ENCODE results near the gene WWP2.
"Not testable (repeated sequence)": the region's sequence is repeated elsewhere in the genome, so short reads cannot be mapped to it uniquely, and the experiment has no call there.

The WWP2 gene

DNA sequence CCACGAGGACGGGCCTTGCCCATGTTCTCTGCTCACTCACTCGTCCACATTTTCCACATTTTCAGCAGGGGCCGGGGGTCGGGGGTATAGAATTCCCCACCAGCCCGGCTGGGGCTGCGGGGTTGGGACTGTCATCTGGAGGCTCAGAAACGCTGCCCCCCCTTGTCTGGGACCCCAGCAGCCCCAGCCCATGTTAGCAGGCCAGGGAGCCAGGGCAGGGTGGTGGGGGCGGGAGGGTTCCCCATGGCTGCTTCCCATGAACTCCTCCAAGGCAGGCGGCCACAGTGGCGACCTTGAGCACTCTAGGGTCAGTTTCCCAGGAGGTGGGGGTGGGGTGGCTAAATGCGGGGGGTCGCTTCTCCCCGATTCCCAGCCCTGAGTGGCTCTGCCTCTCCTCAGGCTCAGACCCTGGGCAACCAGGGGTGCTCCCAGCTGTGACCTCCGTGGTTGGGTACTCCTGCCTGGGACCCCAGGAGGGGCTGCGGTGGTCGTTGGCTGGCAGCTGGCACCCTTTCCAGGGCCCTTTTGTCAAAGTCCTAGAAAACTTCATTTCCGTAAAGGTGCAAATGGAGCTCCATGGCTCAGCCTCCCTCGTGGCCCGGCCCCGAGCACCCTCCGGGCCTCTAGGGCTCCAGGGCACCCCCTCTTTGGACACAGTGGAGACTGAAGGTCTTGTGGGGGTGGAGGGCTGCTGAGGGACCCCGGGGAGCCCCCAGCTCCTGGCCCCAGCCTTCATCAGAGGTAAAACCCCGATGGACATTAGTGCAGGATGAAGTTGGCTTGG lies 190.6 kb downstream of the WWP2 start:
- DNase-seq, result not testable (repeated sequence)

DNA sequence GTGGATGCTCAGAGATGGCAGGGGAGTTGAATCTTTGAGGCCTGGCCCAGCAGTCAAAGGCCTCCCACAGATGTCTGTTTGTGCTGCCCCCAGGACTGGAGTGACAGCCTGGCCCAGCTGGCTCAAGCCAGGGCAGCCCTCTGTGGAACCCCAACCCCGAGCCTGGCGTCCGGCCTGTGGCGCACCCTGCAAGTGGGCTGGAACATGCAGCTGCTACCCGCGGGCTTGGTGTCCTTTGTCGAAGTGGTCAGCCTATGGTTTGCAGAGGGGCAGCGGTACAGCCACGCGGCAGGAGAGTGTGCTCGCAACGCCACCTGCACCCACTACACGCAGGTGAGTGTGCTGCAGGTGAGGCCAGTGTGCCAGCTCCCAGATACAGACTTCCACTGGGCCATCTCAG lies 192.1 kb downstream of the WWP2 start:
- not testable (repeated sequence) for DNase-seq

DNA sequence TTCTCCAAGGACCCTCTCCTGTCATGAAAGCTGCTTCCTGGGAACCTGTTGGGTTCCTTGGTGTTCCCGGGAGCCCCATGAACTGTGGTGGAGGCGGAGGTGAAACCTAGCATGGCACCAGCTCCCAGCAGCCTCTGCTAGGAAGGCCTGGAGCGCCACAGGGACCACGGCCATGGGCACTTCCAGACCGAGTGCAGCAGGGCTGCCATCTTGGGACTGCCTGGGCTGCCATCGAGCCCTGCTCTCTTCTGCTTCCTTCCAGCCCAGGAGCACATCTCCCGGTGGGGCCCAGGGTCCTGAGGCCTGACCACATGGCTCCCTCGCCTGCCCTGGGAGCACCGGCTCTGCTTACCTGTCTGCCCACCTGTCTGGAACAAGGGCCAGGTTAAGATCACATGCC lies 201.2 kb downstream of the WWP2 start:
- DNase-seq, result not testable (repeated sequence)

DNA sequence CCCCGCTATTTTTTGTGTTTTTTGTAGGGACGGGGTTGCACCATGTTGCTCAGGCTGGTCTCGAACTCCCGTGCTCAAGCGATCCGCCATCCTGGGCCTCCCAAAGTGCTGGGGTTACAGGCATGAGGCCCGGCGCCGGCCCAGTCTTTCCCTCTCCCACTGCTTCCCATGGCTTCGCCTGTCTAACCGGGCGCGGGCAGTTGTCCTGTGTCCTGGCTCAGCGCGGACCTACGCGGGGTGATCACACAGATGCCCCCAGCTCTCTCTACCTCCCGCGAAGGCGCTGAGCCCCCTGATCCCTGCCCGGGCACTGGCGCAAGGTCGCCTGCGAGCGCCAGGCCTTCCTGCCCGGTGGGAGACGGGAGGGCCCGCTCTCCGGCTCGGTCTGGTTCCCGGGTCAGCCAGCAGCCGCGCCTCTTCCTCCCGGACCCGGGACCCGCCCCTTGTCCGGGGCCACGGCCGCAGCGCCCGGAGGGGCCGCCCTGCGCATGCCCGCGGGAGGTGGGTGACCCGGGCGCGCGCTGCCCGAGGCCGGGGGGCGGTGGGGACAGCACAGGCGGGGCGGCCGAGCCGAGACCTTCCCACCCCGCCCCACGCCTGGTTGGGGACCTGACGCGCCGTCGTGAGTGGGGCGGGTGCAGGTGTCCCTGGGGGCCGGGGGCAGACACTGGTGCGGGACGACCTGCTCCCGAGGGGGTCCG lies 203.0 kb downstream of the WWP2 start:
- not testable (repeated sequence) for DNase-seq

DNA sequence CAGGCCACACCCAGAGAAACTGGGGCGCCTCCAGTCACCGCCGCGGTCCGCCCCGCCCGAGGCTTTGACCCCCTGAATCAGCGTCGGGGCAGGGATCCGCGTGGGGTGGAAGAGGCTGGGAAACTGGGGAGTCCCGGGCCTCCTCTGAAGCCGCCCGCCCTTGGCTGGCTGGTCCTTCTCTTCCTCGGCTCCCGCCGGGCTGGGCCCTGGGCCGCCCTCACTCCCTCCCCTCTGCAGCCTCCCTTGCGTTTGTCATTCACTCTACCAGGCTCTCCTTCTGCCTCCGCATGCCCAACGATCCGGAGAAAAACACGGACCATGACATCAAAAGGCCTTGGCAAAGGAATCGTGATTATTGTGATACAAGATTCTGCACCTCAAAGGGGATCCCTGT lies 203.5 kb downstream of the WWP2 start:
- DNase-seq, result not testable (repeated sequence)

GRCh38 chr16:69967688-69968087 lies 205.6 kb downstream of the WWP2 start:
- not testable (repeated sequence) for DNase-seq

DNA sequence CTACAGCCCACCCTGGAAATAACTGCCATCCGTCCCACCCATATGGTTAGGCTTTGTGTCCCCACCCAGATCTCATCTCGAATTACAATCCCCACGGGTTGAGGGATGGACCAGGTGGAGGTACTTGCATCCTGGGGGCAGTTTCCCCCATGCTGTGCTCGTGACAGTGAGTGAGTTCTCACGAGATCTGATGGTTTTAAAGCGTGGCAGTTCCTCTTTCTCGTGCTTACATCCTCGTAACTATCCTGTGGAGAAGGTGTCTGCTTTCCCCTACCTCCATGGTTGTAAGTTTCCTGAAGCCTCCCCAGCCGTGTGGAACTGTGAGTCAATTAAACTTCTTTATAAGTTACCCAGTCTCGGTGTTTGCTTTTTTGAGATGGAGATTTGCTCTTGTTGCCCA lies 206.0 kb downstream of the WWP2 start:
- DNase-seq, result not testable (repeated sequence)

DNA sequence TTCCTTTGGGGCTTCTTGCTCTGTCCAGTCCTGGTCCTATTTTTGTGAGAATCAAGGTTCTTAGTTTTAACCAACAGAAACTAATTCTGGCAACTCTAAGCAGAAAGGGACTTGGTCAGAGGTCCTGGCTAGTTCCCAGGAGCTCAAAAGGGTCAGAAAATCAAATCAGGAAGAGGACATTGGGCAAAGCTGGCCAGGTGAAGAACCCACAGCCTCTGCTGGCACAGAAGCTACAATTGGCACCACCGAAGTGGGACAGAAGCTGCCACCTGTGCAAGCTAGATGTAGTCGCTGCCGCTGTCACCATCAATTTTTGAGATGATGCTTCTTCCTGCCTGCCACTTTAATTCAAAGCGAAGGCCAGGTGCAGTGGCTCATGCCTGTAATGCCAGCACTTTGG lies 207.5 kb downstream of the WWP2 start:
- DNase-seq, result not testable (repeated sequence)

DNA sequence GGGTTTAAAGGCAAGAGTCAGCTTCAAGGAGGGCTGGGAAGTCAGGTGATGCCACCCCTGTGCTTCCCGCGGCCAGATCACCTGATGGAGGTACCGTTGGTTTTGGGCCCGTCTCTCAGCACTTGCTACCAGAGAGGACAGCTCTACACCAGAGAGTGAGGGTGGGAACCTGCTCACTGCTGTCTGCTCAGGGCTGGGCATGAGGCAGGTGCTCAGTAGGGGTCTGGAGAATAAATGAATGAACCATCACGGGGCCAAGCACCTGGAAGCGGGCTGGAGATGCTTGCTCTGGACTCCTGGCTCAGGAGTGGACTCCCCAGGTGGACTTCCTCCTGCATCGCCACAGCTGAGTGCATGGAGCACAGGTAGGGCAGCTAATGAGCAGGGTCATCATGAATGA lies 210.0 kb downstream of the WWP2 start:
- DNase-seq, result not testable (repeated sequence)

DNA sequence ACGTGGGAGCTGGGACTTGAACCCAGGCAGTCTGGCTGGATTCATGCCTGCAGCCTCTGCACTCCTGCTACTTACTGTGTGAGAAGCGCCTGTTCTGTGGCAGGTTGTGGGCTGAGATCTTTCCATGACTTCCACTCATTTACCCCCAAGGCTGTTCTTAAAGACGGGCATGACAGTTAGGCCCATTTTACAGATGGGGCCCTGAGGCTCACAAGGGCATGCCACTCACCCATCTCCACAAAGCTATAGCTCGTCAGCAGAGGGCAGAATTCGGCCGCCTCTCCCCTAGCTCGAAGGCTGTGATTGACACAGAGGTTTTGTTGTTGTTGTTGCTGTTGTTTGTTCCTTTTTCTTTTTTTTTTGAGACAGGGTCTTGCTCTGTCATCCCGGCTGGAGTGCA lies 210.8 kb downstream of the WWP2 start:
- not testable (repeated sequence) for DNase-seq

GRCh38 chr16:69985196-69985595 lies 223.1 kb downstream of the WWP2 start:
- DNase-seq, result not testable (repeated sequence)
